A549 (cell line): Measurements from ENCODE around the gene ABCG8. TPM values are rescaled to one million over a fixed set of nuclear protein-coding genes. Genes with fewer than 3 reads are reported as not detected.
A peak's percentile ranks its signal among the peaks of the same experiment; 100 is the strongest.

Experiments used
- ATAC-seq, 2 experiments: fragments of 200-7000 bp in 1 of 2; fragments of >200 bp in 1 of 2; cut with Nextera tagmentation in 1 of 2; cut with Tn5 transposase in 1 of 2; 3 replicates each; pipeline versions ENCODE4 v1.8.0 to v1.9.1; 2018 to 2020; ENCODE audit warnings: mild to moderate bottlenecking in 1 of 2, moderate library complexity in 1 of 2
- CTCF ChIA-PET: fragments of 300-600 bp; sonication (Branson Sonifier 250); formaldehyde crosslinking; extraction: SDS; loops from one replicate; lab custom pipeline; 2021; ENCODE audit warnings: antibody characterized with exemption, inconsistent platforms; lab: Yijun Ruan, JAX
- POLR2A ChIA-PET: fragments of 350-600 bp; formaldehyde crosslinking; extraction: SDS; loops from one replicate; lab custom pipeline; 2021; ENCODE audit warnings: antibody characterized with exemption, inconsistent platforms; lab: Yijun Ruan, JAX
- DNase-seq, 2 experiments: peaks; one replicate each; pipeline versions ENCODE4 v3.0.0 to v3.0.0-alpha.2; 2011 to 2016; ENCODE audit warnings: low read depth in 1 of 2, low spot score in 1 of 2
- FAIRE-seq: peaks from 2 replicates; lab custom pipeline; 2011; peaks lifted over from hg19 to GRCh38; lab: Jason Lieb, UNC
- H3K27ac ChIP-seq, 2 experiments: fragments of >200 bp; sonication (Bioruptor Twin); formaldehyde crosslinking; 3 replicates each; pipeline ENCODE4 v1.5.1; 2016 to 2017
- H3K4me1 ChIP-seq: fragments of >200 bp; sonication (Bioruptor Twin); formaldehyde crosslinking; 3 replicates; pipeline ENCODE4 v1.6.1; 2016
- H3K4me2 ChIP-seq: fragments of >200 bp; sonication (Bioruptor Twin); formaldehyde crosslinking; 3 replicates; pipeline ENCODE4 v1.6.1; 2016
- H3K4me3 ChIP-seq: fragments of >200 bp; sonication (Bioruptor Twin); formaldehyde crosslinking; 3 replicates; pipeline ENCODE4 v1.5.1; 2016
- H3K9me3 ChIP-seq: fragments of >200 bp; sonication (Bioruptor Twin); formaldehyde crosslinking; 3 replicates; pipeline ENCODE4 v1.6.1; 2016
- CBX2 ChIP-seq: fragments of 200-600 bp; sonication (generic); IDR thresholded peaks from 2 replicates; pipeline ENCODE4 v1.6.1; 2016; ENCODE audit warnings: low read depth, mild to moderate bottlenecking, borderline replicate concordance
- CEBPB ChIP-seq, 2 experiments: fragments of >200 bp in 1 of 2; sonication (Bioruptor Twin) in 1 of 2; formaldehyde crosslinking in 1 of 2; IDR thresholded peaks; 2 replicates each; pipeline ENCODE4 v1.6.1; 2012 to 2016
- EHMT2 ChIP-seq: fragments of 200-600 bp; sonication (generic); IDR thresholded peaks from 2 replicates; pipeline ENCODE4 v1.6.1; 2016; ENCODE audit warnings: antibody characterized with exemption, low read depth, mild to moderate bottlenecking, moderate library complexity
- FOSB ChIP-seq: fragments of 250-450 bp; sonication (Bioruptor Pico); IDR thresholded peaks from 2 replicates; pipeline ENCODE4 v1.5.0; 2020; ENCODE audit warnings: mild to moderate bottlenecking, moderate library complexity
- HDAC2 ChIP-seq: fragments of 200-600 bp; sonication (generic); IDR thresholded peaks from 2 replicates; pipeline ENCODE4 v1.6.1; 2016
- JUN ChIP-seq, 2 experiments: fragments of >200 bp; sonication (Bioruptor Twin); formaldehyde crosslinking; IDR thresholded peaks; 2 replicates in 1 of 2; 3 replicates in 1 of 2; pipeline ENCODE4 v1.6.1; 2016 to 2017
- MAFK ChIP-seq: fragments of 450-650 bp; IDR thresholded peaks from 2 replicates; pipeline ENCODE4 v1.6.1; 2014; ENCODE audit not compliant: partially characterized antibody
- PBX3 ChIP-seq: IDR thresholded peaks from 2 replicates; pipeline ENCODE4 v1.6.1; 2012
- POLR2A ChIP-seq: IDR thresholded peaks from 2 replicates; pipeline ENCODE4 v1.6.1; 2012; ENCODE audit warnings: mild to moderate bottlenecking, low read length
- SMC3 ChIP-seq: fragments of >200 bp; sonication (Bioruptor Twin); formaldehyde crosslinking; IDR thresholded peaks from 3 replicates; pipeline ENCODE4 v1.6.1; 2018; ENCODE audit warnings: inconsistent platforms
- SREBF2 ChIP-seq: fragments of 450-650 bp; IDR thresholded peaks from 2 replicates; pipeline ENCODE4 v1.6.1; 2014; ENCODE audit warnings: mild to moderate bottlenecking, moderate library complexity
- ZC3H11A ChIP-seq: fragments of 450-650 bp; IDR thresholded peaks from 2 replicates; pipeline ENCODE4 v1.6.1; 2014; ENCODE audit warnings: antibody characterized with exemption, mild to moderate bottlenecking
- ZNF302 ChIP-seq: fragments of 250-450 bp; sonication (Bioruptor Pico); IDR thresholded peaks from 2 replicates; pipeline ENCODE4 v1.9.0; 2021; ENCODE audit warnings: inconsistent platforms, mild to moderate bottlenecking, moderate library complexity
- WGBS: methylation state at CpG from one replicate; pipeline ENCODE4 v1.1.6; 2017; ENCODE audit errors: missing lambda C conversion rate; 5-methylcytosine and 5-hydroxymethylcytosine counted together
- polyA plus RNA-seq, 4 experiments: library from polyadenylated mRNA; depleted of rRNA in 3 of 4; stranded (reverse); fragments of >200 nt; fragmentation: RNase III in 1 of 4; extraction: RNeasy Plus Mini Kit Qiagen cat#74134 plus additional on column Dnase treatment in 1 of 4; gene quantifications; 2 replicates in 3 of 4; 3 replicates in 1 of 4; pipeline ENCODE4 v1.2.3, GENCODE V29; 2011 to 2017
- TF ChIP-seq, protein P1 (sequence below): fragments of 250-450 bp; sonication (Bioruptor Pico); IDR thresholded peaks from 2 replicates; pipeline ENCODE4 v1.5.0; 2020; ENCODE audit warnings: low read depth, mild to moderate bottlenecking, moderate library complexity

Gene ABCG8
- polyA plus RNA-seq, 2 of the 4 experiments (the other 2 are of a cell fraction): not detected

GRCh38 chr2:43806719-43807031 is 32.1 kb upstream of the ABCG8 start:
- WGBS: 37% methylated on average over 2 of the region's 2 CpGs
- no peak overlapping the region for H3K27ac ChIP-seq
- H3K9me3 ChIP-seq: no peaks in the 10 kb centered on the region
- no peak for DNase-seq
- no peak overlapping the region for H3K4me3 ChIP-seq
- no peak for TF ChIP-seq SMC3
- no peak for TF ChIP-seq SREBF2
- TF ChIP-seq, protein P1, sequence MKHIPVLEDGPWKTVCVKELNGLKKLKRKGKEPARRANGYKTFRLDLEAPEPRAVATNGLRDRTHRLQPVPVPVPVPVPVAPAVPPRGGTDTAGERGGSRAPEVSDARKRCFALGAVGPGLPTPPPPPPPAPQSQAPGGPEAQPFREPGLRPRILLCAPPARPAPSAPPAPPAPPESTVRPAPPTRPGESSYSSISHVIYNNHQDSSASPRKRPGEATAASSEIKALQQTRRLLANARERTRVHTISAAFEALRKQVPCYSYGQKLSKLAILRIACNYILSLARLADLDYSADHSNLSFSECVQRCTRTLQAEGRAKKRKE: no peak
- TF ChIP-seq FOSB: no peak
- H3K4me2 ChIP-seq: peak overlapping the region; percentile 50
- peak; percentile 32 for FAIRE-seq
- CTCF ChIA-PET: interaction anchor here (2.7 kb wide), 1 partner anchor 71 kb away, joined by 6 read pairs; no protein-coding TSS in a partner anchor
- H3K4me1 ChIP-seq: peaks cover 32% of the 10 kb centered on the region
- POLR2A ChIA-PET: no interaction called here
- peak in 1 of 2 experiments; percentile 29; a peak in 1 of 6 replicates for ATAC-seq

DNA sequence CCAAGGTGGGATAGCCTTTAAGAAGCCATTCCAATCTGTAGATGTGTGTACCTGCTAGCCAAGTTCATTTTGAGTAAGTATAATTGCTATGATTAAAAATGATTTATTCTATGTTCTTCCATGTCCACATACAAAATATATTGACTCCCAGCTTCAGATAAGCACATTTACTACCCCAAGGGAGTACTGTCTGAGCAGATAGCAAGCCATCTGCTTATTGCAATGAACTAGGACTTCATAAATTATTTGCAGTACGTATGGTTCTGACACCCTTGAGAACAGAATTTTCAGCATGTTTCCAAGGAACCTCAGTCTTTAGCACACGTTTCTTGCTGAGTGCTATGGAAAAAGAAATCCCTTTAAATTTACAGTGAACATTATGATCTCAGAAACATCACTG is 28.3 kb upstream of the ABCG8 start:
- no peak overlapping the region for H3K4me3 ChIP-seq
- no peak overlapping the region for H3K4me2 ChIP-seq
- 70% methylated on average over 2 of the region's 2 CpGs for WGBS
- DNase-seq (no peak), FAIRE-seq (no peak), ATAC-seq (no peak)
- H3K9me3 ChIP-seq: no peaks in the 10 kb centered on the region
- CTCF ChIA-PET: interaction anchor here (1.2 to 1.4 kb wide), 2 partner anchors 26 to 200 kb away, joined by 3 read pairs; no protein-coding TSS in a partner anchor
- no peak overlapping the region for H3K27ac ChIP-seq
- POLR2A ChIA-PET: no interaction called here
- H3K4me1 ChIP-seq: peaks cover 32% of the 10 kb centered on the region
- TF ChIP-seq POLR2A: no peak

DNA sequence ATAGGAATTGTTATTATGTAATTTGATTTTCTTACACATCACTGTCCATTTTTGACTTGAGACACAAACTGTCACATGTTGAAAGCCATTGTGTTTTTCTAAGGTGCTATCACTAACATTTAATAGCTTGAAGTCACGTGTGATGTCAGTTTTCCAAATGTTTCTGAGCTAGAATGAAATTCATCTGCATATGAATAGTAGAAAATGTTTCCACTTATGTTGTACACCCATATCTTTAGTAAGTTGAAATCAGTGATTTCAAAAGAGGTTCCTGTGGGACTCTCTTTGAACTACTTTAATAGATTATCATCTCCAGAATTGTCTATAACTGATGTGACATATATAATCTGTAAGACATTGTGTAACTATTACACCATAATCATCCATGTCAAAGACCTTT is 27.9 kb upstream of the ABCG8 start:
- TF ChIP-seq EHMT2 (no peak), PBX3 (no peak)
- TF ChIP-seq, all 56 proteins: peak for 0
- no peak for ATAC-seq
- CTCF ChIA-PET: interaction anchor here (1.4 kb wide), 1 partner anchor 200 kb away, joined by 3 read pairs; no protein-coding TSS in a partner anchor
- WGBS: 82% methylated on average over 1 of the region's 1 CpG
- Histone ChIP-seq H3K4me3 (no peak overlapping the region), H3K27ac (no peak overlapping the region), H3K9me3 (no peaks in the 10 kb centered on the region), H3K4me1 (peaks cover 28% of the 10 kb centered on the region), H3K4me2 (no peak overlapping the region)
- FAIRE-seq: no peak
- POLR2A ChIA-PET: no interaction called here
- DNase-seq: no peak

DNA sequence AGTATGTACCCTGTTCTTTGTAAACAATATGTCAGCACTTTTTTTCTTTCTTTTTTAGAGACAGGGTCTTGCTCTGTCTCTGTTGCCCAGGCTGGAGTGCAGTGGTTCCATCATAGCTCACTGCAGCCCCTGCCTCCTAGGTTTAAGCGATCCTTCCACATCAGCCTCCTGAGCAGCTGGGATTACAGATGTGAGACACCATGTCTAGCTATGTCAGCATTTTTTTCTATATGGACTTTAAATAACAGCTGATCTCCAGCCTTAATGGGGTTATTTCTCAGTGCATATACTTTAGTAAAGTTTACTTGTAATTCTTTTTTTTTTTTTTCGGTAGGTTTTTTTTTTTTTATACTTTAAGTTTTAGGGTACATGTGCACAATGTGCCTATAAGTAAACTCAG is 26.8 kb upstream of the ABCG8 start:
- no peak overlapping the region for H3K4me3 ChIP-seq
- 86% methylated on average over 2 of the region's 2 CpGs for WGBS
- TF ChIP-seq HDAC2: no peak
- peak; percentile 93 for TF ChIP-seq MAFK
- ChIA-PET CTCF (interaction anchor here (0.7 kb wide), 1 partner anchor 10 kb away, joined by 3 read pairs; no protein-coding TSS in a partner anchor), POLR2A (no interaction called here)
- H3K4me2 ChIP-seq: no peak overlapping the region
- FAIRE-seq (no peak), ATAC-seq (no peak), DNase-seq (no peak)
- no peaks in the 10 kb centered on the region for H3K9me3 ChIP-seq
- H3K27ac ChIP-seq: no peak overlapping the region
- H3K4me1 ChIP-seq: peaks cover 16% of the 10 kb centered on the region

GRCh38 chr2:43812947-43813346 is 25.8 kb upstream of the ABCG8 start:
- no peak overlapping the region for H3K4me3 ChIP-seq
- ATAC-seq (no peak), DNase-seq (no peak), FAIRE-seq (no peak)
- H3K4me1 ChIP-seq: peaks cover 9% of the 10 kb centered on the region
- ChIA-PET POLR2A (no interaction called here), CTCF (interaction anchor here (0.9 kb wide), 1 partner anchor 10 kb away, joined by 3 read pairs; no protein-coding TSS in a partner anchor)
- H3K9me3 ChIP-seq: no peaks in the 10 kb centered on the region
- 73% methylated on average over 2 of the region's 2 CpGs for WGBS
- H3K27ac ChIP-seq: no peak overlapping the region
- H3K4me2 ChIP-seq: no peak overlapping the region
- TF ChIP-seq ZC3H11A (no peak), JUN (IDR thresholded peaks at IDR 0.05) (no peak), CEBPB (IDR thresholded peaks at IDR 0.05) (no peak), CBX2 (no peak), ZNF302 (CRISPR knock-in tag) (no peak)
